GM18861 (cell line): ENCODE results near the gene C20orf204.

Experiments
- ATAC-seq: cut with Tn5 transposase; IDR thresholded peaks from one replicate; pipeline ENCODE4 v1.9.1; 2021; ENCODE audit not compliant: unreplicated experiment

Gene C20orf204

DNA sequence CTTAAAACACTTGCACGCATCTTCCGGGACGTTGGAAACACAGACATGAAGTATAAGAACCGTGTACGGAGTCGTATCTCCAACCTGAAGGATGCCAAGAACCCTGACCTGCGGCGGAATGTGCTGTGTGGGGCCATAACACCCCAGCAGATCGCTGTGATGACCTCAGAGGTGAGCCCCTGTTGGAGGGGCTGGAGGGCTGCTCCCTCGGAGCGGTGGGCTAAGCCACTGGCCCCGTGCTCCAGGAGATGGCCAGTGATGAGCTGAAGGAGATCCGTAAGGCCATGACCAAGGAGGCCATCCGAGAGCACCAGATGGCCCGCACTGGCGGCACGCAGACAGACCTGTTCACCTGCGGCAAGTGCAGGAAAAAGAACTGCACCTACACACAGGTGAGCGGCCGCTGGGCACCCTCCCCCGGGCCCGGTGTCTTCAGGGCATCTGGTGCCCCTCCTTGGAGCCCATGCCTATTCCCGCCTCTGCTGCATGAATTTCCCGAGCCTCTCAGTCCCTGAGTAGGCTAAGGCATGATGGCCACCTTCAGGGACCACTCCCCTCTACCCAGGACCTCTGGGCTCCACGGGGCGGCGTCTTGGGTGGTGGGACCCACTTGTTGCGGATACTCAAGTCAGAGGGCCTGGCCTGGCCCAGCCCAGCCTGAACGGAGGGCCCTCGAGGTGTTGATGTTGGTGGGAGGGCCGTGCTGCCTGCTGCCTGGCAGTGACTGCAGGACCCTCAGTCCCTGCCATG, 34.4 kb downstream of the C20orf204 start:
- no peak for ATAC-seq

DNA sequence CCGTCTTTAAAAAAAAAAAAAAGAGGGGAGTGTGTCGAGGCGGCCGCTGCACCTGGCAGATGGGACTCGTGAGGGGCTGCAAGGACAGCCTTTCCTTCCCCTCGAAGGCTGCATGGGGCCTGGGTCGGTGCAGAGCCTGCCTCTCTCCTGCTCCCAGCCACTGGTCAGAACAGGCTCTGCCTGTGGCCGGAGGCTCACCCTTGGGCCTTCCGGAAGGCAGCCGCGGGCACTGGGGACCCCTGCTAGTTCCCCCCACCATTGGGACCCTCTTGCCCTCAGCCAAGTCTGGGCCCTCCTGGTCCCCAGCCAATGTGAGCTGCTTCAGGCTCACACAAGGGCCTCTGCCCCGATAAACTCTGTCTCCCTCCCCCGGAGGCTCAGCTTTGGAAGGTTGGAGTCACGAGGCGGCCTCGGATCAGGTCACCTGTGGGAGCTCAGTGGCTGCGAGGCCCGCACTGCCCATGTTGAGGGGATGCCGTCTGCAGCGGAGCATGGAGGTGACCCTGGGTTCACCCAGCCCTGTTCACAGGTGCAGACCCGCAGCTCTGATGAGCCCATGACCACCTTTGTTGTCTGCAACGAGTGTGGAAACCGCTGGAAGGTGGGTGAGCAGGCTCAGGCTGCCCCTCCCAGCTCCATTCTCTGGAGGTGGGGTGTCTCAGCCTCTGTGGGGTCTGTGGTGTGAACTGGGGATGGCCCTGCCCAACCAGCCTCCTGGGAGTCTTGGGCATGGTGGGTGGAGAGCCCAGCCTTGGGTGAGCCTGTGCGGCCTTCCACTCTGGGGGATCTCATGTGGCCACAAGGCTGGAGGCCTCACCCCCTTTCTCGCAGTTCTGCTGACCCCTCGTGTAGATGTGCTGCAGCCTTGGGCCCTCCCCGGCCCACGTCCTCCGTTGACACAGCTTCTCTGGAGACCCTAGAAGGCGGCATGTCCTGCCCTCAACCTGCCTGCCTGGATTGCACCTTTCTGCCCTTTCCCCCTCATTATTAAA, 35.7 kb downstream of the C20orf204 start:
- no peak for ATAC-seq

DNA sequence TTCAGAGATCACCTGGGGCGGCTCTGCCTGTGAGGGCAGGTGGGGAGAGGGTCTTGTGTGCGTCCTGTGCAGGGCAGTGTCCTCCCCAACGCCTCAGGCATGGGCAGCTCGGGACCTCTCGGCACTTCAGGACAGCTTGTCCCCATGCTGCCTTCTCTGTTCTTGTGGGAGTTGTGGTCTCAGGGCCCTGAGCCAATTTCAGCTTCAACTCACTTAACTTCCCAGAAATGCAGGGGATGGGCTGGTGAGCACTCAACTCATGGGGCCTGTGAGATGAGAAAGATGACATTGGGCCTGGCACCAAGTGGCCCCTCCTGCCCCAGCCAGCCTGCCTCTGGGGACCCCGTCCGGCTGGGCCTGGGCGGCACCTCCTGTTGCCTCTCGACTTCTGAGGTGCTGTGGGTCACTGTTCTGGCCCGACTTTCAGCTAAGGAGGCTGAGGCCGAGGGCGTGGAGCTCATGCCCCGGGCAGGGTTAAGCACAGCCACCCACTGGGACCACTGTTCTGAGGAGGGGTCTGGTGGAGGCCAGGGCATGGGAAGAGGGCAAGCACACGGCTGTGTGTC, 36.6 kb downstream of the C20orf204 start:
- ATAC-seq: no peak

DNA sequence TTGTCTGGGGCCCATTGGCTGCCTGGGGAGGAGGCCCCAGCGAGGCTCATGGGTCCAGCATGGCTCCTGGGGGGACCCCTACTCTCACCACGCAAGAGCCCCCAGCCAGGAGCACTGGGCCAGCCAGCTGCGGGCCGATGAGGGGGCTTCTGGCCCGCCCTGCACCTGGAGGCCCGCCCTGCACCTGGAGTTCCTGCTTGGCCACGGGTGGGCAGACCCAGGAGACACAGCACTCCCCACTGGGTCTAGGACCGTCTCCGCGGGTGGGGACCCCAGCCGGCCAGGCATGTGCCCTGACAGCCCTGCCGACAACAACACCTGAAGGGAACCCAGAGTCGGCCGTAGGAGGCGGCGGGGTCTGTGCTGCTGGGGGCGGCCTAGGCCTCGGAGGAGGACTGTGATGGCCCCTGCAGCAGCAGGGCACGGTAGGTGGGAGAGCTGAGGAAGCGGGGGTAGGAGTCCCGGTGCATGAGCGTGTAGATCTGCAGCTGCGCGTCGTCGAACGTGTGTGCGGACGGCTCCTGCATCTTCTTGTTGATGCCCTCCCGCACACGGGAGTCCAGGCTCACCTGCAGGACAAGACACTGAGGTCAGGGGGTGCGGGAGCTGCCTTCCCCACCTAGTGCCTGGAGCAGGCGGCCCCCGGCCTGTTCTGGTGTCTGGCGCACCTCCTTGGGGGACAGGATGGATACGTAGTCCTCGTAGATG, 37.6 kb downstream of the C20orf204 start:
- ATAC-seq: no peak

DNA sequence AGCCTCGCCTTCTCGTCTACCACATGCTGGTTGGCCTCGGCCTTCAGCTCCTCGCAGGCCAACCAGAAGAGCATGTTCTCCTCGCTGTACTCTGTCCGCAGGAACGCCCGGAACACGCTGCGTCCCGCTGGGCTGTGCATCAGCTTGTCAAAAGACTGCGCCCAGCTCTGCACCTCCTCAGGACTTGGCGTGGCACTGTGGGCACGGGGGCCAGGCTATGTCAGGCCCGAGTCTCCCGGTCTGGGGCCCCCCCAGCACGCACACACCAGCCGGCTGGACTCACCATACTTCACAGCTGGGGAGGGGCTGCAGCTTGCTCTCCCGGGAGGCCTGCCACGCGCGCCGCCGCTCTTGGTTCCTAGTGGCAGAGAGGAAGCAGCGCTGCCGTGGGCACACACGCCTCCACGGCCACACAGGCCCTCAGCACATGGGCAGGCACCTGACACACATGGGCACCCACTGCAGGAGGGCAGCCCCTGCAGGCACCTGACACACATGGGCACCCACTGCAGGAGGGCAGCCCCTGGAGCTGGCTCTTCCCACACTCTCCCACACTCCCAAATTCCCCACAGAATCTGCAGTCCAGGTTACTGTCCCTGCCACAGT, 38.3 kb downstream of the C20orf204 start:
- no peak for ATAC-seq

DNA sequence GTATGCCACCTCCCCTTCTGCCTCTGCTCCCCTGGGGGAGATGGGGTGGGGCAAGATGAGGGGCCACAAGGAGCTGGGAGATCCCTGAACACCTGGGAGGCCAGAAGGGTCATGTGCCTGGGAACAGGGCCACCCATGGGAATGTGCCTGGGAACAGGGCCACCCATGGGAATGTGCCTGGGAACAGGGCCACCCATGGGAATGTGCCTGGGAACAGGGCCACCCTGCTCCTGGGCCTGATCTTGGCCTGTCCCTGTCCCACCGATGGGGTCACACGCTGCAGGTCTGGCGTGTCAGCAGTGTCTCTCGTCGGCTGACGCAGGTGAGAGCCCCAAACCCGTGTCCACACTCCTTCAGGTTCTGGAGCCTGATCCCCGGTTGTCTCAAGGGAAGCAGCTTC, 39.0 kb downstream of the C20orf204 start:
- no peak for ATAC-seq

DNA sequence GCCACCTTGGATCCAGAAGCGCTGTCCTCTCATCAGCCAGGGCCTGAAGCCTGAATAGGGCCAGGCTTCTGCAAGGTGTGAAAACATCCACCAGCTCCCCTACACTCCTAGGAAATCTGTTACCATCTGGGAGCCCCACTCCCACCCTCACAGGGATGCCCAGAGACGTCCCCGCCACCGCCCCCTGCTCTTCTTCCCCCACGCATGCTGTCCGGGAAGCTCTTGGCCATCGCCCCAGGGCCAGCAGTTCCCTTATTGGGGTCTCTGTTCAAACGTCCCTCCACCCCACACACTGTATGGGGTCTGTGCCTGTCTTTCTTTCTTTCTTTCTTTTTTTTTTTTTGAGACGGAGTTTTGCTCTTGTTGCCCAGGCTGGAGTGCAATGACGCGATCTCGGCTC, 39.6 kb downstream of the C20orf204 start:
- ATAC-seq: no peak

DNA sequence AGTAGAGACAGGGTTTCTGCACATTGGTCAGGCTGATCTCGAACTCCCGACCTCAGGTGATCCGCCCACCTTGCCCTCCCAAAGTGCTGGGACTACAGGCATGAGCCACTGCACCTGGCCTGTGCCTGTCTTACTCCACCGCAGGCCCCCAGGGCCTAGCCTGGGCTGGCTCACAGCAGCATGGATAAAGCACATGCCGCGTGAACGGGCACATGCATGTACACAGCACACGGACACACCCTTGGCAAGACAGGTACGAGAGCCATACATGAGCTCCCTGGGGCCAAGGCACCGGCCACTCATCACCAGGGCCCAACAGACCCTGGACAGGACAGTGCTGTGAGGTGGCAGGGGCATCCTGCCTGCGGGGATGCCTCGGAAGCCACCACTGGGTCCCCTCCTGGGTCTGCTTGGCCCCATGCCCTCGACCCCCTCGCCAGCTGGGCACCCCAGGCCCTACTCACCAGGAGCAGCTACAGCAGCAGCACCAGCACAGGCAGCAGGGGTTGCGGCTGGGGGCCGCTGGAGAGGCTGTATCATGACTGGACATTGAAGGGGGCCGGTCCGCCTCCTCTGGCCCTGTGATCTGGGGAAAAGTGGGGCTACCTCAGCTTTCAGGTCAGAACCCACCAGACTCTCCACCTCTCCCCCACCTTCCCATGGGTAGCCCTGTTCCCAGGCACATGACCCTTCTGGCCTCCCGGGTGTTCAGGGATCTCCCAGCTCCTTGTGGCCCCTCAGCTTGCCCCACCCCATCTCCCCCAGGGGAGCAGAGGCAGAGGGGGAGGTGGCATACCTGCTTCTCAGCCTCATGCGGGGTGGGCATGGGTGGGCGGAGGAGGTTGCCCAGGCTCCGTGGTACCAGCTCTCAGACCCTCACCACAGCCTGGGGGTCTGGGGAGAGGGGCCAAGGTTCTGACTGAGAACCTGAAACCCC, 40.3 kb downstream of the C20orf204 start:
- no peak for ATAC-seq

DNA sequence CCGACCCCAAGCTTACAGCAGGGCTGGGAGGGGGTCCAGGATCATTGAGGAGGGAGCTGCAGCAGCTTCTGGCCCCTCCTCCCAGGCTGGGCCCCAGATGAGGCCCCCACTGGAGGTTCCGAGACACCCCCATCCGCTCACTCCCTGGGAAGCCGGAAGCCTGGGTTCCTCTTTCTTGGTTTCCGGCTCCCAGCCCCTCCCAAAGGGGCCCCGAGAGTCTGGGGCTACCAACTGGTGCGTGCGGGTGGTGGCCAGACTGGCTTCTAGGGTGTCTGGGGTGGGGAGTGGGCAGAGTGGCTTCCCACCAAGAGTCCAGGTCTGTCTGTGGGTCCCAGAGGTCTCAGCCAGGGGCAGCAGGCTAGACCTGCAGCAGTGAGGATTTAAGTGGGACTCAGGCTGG, 41.1 kb downstream of the C20orf204 start:
- no peak for ATAC-seq

DNA sequence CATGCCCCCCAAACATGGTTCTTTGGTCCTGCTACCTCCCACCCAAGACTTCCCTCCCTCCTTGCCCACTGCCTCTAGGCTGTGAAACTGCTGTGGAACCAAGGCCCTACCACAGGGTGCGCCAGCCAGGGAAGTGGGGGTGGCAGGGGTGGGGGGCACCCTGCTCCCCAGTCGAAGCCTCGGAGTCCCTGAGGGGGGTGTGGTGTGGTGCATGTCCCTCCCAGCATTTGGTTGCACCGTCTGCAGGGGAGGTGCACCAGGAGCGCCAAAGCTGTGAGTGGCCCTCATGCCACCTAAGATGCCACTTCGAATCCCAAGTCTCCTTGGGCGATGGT, 41.5 kb downstream of the C20orf204 start:
- ATAC-seq: no peak

DNA sequence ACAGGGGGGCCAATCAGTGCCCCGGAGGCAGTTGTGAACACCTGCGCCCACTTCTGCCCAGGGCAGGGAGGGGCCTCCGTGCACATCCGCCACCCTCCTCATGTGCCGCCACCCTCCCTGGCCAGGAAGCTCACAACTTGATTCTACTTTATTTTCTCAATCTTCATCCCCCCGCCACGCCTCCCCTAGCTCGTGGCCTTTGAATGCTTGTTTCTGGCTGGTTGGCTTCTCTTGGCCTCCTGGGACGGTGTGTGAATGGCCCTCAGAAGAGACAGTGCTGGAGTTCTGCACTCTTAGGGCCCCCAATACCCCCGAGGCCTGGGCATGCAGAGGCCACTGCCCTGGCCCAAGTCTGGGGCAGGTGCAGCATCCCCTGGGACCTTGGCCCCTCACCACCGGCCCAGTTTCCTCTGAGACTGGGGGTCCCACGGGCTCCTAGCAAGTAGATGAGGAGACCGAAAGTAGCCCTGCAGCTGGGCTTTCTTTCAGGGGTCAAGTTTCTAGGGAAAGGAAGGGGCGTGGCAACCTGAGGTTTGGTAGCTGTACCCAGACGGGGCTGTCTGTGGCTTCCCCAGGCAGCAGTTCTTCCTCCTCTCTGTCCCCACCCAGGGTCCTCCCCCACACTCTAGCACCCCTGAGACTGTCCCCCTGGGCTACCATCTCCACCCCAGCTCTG, 42.0 kb downstream of the C20orf204 start:
- ATAC-seq: peak; percentile 23

DNA sequence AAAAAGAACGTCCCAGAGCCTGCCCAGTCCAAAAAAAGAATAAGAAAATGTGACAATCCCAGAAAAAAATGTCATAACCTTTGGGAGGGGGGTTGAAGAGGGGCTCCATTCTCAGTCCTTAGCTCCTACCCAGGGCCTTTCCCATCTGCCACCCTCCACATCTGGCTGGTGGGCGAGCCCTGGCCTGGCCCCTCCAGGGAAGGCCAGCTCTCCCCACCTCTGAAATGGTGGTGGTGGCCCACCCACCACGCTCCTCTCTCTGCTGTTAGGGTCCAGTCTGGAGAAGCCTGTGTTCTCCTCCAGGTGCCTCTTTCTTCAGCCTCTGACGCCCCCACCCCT, 42.9 kb downstream of the C20orf204 start:
- ATAC-seq: no peak

DNA sequence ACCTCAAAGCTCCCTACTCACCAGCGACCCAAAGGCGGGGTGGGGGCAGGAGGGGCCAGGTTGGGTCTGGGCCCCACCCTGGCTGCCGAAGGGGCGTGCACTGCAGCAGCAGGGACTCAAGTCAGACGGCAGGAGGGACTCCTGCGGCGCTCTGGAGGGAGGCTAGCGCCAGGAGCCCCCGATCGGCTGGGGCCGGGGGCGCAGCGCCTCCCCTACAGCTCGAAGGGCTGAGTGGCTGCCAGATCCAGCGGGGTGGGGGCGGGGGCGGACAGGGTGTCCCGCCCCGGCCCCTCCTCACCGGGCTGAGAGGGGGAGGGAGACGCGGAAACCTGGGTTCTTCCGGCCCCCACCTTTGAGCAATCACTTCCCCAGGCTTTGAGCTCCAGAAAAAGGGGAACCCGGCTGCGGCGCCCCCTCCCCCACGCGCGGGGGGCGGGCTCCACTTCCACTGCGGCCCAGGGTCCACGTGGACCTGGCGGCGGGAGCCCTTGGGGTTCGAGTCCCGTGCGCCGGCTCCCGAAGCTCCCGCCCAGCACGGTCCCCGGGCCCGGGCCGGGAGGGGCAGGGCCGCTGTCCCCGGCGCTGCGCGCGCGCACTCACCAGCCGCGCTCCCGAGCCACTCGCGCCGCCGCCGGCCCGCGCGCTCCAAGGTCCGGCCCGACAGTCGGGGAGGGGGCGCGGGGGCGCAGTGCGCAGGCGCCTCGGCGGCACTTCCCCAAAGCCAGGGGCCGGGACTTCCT, 43.5 kb downstream of the C20orf204 start, which contains the start of gene RGS19:
Gene RGS19 (minus strand): TSS at position 246 of the 740 bp plus-strand sequence. CDS start 2,632 bp downstream, outside the sequence.
- peak; percentile 23 for ATAC-seq

DNA sequence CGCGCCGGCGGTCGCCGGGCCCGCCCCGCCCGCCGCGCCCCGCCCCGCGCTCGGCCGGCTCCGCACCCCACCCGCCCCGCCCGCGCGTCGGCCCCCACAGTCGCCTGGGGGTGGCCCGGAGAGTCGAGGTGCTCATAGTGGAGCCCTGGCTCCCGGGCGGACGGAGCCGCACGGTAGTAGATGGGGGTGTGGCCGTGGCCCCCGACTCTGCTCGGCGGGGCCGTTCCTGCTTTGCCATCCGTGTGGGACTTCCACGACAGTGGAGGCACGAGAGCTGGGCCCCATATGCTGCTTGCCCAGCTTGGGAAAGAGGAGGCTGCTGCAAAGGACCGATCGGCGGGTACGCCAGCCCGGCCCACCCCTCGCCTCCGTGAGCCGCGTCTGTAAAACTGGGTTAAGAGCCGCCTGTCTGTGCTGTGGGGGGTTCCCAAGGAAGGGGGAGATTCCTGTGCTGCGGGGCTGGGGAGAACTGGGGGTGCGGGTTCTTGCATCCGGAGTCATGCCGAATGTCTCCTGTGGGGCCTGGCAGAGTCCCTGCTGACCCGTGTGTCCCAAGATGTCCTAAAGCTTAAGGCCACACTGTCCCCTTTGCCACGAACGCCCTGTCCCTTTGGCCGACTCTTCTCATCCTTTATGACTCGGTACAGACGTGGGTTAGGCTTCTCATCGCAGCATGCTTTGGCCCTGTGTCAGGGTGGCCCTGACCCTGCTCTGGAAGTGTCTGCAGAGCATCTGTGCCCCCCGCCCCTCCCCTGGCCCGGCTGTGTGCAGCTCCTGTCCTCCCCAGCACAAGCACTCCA, 44.2 kb downstream of the C20orf204 start, which contains the start of gene OPRL1:
Gene OPRL1 (plus strand): TSS at position 70 of the 800 bp plus-strand sequence. CDS start 12,639 bp downstream, outside the sequence.
- no peak for ATAC-seq

DNA sequence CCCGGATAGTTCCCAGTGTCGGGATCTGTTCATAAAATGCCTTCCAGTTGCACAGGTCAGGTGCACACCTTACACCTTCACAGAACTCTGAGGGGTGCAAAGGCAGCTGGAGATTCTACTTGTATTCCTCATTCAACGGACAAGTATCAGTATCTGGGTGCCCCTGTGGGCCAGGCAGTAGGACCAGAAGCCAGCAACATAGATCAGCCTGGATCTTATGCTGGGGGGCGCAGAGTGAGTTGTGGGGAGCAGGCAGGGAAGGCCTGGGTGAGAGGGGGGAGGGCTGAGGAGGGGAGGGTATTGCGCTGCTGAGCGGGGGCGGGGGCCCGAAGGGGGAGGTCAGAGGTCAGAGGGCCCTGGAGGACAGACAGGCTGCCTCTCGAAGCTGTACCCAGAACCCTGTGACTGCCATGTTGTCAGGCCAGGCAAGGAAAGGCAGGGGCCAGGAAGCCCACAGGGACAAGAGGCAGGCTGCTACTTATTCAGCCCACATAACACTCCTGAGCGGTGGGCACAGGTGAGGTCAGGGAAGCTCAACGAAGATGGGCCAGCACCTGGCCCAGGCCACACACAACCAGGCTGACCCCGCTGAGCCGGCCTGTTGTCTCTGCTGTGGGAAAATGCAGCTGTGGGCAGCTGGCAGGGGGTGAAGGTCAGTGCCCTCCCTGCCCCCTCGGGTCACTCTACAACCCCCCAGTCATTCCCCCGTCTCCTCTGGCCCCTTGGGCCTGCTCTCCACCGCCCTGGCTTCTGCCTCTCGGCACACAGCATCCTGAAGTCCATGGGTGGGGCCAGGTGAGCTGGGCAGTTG, 45.0 kb downstream of the C20orf204 start:
- ATAC-seq: no peak

DNA sequence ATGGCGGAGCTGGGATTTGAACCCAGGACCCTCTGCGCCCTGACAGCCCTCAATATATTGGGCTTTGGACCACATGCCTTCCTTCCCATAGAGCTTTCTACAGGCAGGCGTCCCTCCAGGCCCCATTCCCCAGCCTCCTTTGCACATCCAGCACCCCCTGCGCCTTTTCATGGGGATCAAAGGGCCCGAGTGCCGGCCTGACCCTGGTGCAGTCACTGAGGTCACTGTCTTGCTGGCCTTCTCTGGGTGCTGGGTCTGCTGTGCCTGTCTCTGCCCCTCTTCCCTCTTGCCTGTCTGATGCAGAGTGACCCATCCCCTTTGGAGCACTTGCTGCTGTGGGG, 45.6 kb downstream of the C20orf204 start:
- ATAC-seq: no peak
